HG03378 (cell line): ENCODE results near the gene THADA.

Experiments used
- ATAC-seq: cut with Tn5 transposase; IDR thresholded peaks from one replicate; pipeline ENCODE4 v1.9.1; 2021; ENCODE audit warnings: mild to moderate bottlenecking, moderate library complexity; ENCODE audit not compliant: unreplicated experiment

THADA gene

DNA sequence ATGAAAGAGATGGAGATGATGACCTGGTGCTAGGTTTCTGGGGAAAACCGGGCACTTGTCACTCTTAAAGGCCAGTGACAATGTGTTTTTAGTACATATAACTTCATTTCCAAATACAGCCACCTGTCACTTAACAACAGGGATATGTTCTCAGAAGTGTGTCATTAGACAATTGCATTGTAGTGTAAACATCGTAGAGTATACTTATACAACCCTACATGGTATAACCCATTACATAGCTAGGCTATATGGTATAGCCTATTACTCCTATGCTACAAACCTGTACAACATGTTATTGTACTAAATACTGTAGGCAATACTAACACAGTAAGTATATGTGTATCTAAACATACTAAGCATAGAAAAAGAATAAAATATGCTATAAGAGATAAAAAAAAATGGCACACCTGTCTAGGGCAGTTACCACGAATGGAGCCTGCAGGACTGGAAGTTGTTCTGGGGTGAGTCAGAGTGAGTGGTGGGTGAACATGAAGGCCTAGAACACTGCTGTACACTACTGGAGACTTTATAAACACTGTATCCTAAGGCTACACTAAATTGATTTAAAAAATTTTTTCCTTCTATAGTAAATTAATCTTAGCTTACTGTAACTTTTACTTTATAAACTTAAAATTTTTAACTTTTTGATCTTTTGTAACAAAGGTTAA is 123.2 kb downstream of the THADA start:
- ATAC-seq, result no peak

DNA sequence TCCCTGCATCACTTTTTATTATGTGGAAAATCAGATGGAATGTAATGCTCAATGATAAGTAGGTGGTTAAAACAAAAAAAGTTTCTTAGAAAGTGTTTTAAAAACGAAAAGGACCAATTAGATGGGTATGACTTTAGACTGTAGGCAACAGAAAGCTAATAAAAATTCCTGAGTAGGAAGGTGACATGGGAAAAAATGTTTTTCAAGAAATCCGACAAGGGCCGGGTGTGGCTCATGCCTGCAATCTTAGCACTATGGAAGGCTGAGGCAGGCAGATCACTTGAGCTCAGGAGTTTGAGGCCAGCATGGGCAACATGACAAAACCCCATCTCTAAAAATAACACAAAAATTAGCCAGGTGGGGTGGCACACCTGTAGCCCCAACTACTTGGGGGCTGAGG is 126.1 kb downstream of the THADA start:
- no peak for ATAC-seq

DNA sequence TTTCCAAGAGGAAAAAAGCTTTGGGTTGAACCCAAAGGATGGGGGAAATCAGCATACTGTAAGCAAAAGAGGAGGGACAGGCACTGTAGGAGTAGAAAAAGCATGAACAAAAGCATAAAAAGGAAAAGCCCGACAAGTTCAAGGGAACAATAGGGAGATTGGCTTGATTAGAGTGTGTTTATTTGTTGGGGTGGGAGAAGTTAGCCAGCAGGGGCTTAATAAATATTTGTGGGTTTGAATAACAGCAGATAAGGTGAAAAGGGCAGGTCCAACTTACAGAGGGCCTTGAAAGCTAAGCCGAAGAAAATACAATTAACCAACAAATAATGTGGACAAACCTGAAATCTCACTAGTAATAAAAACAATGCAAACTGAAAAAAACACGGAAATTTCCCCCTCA is 126.7 kb downstream of the THADA start:
- ATAC-seq, result no peak

DNA sequence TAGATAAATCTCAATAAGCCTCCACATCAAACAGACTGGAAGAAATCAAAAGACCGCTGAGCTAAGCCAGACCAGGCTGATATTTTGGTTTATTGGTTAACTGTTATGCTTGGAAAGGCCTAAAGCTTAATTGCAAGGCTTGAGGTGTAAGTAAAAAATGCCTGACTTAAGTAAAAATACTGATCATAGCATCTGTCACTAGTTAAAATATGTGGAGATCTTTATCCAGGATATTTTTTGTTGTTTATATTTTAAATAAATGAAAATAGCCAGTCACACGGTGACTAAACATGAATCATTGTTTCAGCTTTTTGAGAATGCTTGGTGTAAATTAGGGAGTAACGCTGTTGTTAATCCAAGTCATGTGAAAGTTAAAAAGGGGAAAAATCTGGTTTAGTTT is 127.9 kb downstream of the THADA start:
- ATAC-seq, result no peak

GRCh38 chr2:43465234-43465633 is 130.6 kb downstream of the THADA start:
- ATAC-seq, result no peak

- no peak for ATAC-seq
Observed at GRCh38 chr2:43464590-43464989, 131.2 kb downstream of the THADA start.

GRCh38 chr2:43462866-43463641 is 132.8 kb downstream of the THADA start:
- no peak for ATAC-seq

DNA sequence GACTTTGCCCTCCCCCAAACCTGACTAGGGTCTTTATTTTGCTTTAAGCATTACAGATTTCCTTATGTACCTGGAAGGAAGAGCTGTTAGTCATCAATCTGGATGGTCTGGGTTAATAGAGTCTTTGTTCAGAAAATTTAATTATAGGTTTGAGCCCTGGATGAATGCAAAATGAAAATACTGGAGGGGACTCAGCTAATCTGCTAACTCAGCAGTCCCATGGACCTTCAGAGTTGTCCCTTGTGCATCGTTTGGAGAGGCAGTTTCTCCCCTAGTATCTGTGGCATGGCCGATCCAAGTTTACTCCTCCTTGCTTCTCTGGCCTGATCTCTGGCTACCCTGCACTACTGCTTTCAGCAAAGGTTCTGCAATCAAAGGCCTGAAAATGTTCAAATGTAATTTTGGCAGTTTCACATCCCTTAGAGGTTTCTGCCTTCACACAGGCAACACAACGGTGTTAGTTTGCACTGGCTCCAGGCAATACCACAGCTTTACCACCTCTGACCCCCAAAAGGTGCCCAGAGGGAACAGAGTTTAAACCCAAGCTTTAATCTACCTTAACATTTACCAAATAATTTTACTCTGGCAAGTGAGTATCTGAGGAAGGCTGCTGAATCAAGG is 134.3 kb downstream of the THADA start:
- ATAC-seq, result peak; percentile 89

- no peak for ATAC-seq
Observed at GRCh38 chr2:43460611-43461365, 135.1 kb downstream of the THADA start.

- no peak for ATAC-seq
Observed at GRCh38 chr2:43460174-43460546, 135.7 kb downstream of the THADA start.

DNA sequence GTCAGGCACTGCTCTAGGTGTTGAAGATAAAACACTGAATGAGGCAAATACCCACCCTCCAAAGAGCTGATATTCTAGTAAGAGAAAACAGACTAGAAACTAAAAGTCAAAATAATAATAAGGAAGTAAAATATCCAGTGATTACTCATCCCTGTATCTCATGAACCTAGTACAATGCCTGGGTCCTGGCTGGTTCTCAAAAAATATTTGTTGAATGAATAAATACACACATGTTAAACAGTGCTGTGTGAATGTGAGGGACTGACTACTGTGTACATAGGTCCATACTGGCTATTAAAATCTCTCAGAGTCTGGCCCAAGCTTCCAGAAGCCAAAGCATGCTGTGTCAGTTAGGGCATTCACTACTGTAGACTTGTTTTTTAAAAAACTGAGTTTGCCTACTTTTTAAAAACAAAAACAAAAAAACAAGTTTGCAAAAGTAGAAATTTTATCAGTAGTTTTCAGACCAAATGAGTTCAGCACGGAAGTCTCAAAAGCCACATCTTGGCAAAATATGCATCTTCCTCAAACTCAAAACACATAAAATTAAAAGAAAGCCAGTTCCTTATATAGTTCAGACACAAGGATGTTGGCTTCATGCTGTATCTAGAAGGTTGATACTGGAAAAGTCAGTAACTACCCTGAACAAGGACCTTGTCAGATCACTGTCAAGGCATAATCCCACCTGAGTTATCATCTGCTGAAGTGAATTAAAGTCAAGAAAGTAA is 136.2 kb downstream of the THADA start:
- no peak for ATAC-seq

- no peak for ATAC-seq
Observed at GRCh38 chr2:43458014-43458628, 137.7 kb downstream of the THADA start.

DNA sequence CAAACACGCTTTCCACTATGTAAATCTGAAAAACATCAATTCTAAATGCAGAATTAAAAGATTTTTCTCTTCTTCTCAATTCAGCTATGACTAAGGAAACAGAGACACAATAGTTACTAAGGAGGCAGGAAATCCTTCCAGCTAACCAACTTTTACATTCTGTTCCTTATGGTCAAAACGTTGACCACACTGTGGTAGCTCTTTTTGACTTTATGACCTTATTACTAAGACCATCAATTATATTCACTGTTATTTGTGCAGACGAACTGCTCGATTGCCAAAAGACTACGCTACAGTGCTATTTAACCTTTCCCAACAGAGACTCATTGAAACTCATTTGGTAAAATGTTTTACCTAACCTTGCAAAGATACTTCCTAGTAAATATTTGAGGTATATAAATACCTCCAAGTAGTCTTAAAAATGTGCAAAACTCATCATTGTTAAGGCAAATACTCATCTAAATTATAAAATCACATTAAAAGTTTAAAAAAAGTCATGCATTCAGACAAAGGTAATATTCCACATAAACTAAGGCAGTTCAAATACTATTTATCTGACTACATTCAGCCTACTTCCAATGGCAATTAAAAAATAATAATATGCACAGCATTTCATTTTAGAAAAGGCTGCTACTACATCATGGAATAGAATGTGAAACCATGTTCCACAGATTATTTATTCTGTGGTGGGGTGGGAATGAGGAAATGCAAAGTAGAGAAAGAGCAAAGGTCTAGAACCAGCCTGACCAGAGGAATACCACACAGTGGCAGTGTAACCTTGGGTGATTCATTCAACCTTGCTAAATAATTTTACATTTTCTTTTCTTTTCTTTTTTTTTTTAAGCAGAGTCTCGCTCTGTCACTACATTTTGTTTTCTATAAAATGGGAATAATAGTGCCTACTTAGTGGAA is 139.9 kb downstream of the THADA start:
- no peak for ATAC-seq

DNA sequence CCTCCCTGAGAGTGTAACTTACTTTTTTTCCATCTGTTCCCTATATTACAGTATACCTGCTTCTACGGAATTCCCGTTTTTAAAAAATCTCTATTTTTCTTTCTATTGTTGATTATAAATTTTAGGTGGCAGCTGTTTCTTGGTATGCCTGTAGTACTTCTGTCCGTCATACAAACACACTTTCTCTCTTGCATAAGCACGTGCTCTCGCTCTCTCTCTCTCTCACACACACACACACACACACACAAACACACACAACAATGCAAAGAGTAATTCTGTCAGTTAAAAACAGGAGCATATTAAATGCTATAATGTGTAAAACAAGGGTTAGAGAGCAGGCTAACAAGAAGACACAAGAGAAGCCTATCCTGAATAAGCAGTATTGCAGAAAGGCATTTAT is 140.5 kb downstream of the THADA start:
- ATAC-seq, result no peak

DNA sequence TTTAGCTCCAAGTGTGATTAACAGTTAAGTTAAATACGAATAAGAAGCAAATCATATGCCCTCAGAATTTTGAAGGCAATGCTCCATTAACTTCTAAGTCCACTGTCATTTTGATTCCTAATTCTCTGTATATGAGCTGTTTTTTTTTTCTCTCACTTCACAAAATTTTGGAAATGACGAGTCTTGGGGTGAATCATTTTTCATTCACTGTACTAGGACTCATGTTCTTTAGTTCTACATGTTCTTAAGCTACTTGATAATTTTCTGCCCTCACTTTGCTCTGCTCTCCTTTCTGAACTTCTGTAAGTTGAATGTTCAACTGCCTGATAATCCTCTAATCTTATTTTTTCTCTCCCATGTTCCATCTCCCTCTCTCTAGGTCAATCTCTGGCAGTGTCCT is 141.0 kb downstream of the THADA start:
- ATAC-seq, result no peak

DNA sequence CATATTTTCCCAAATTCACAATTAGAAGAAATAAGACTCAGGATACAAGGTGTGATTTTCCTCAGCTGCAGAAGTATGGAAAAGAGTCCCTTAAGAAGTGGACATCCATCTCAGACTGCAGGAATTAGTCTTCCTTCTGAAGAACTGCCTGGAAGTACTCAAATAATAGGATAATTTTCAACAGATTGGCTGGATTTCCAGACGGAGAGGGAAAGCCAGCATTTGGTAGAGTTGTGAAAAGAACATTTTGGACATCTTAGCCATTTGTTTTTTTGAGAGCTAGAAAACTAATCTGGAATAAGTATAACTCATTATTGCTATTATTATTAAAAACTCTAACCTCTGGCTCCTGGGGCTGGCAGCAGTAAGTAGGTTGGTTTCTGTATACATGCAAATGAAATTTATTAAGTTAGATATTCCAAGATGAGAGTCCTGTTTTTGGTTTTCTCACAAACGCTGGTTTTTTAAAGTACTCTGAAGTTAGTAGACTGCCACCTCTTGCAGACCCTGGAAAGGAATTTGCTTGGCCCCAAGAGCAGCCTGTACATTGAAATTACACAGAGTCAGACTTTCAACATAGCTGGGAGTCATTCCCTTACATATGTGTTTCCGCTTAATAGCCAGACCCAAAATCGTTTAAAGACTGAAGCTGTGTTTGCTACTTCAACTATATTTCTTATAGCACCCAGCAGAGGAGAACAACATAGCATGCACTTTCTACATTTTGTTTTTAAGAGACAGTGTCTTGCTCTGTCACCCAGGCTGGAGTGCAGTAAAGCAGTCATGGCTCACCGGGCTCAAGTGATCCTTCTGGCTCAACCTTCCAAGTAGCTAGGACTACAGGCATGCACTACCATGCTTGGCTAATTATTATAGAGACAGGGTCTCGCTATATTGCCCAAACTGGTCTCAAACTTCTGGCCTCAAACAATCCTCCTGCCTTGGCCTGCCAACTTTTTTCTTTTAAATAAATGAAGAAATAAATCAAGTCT is 142.4 kb downstream of the THADA start:
- no peak for ATAC-seq

- no peak for ATAC-seq
Observed at GRCh38 chr2:43452318-43452731, 143.5 kb downstream of the THADA start.

GRCh38 chr2:43450617-43451016 is 145.2 kb downstream of the THADA start:
- no peak for ATAC-seq
